IMR-90 (cell line): ENCODE results near the gene FBXW5. TPM values are rescaled to one million over a fixed set of nuclear protein-coding genes. Genes with fewer than 3 reads are reported as not detected.
A peak's percentile ranks its signal among the peaks of the same experiment; 100 is the strongest.

ENCODE experiments used
- ATAC-seq: fragments of 200-7000 bp; cut with Tn5 transposase; 2 replicates; pipeline ENCODE4 v1.9.1; 2020; ENCODE audit warnings: low read depth, mild to moderate bottlenecking, moderate library complexity
- BruUV-seq: library from RNA; stranded (reverse); fragments of 400-500 nt; replicated peaks from 2 replicates; lab custom pipeline; 2021; lab: Mats Ljungman, UMichigan
- CTCF ChIA-PET: fragments of 300-600 bp; formaldehyde crosslinking; extraction: SDS; loops from one replicate; lab custom pipeline; 2021; ENCODE audit warnings: antibody characterized with exemption; lab: Yijun Ruan, JAX
- POLR2A ChIA-PET: fragments of 300-600 bp; sonication (Branson Sonifier 250); formaldehyde crosslinking; loops from one replicate; lab custom pipeline; 2022; ENCODE audit warnings: antibody characterized with exemption; ENCODE audit not compliant: unreplicated experiment; lab: Charles Lee
- DNase-seq: peaks from one replicate; pipeline ENCODE4 v3.0.0; 2013
- H2AFZ ChIP-seq: replicated peaks from 2 replicates; pipeline ENCODE3; 2013; ENCODE audit warnings: low read length, mild to moderate bottlenecking; ENCODE audit not compliant: poor library complexity
- H2AK5ac ChIP-seq: 2 replicates; pipeline ENCODE4 v1.6.1; 2013; ENCODE audit warnings: low read depth, low read length, inconsistent platforms
- H2AK9ac ChIP-seq: replicated peaks from 2 replicates; pipeline ENCODE3; 2013; ENCODE audit warnings: mild to moderate bottlenecking, low read depth, low read length, moderate library complexity; ENCODE audit not compliant: poor library complexity
- H2BK120ac ChIP-seq: 2 replicates; pipeline ENCODE4 v1.6.1; 2013; ENCODE audit warnings: low read depth, low read length, inconsistent platforms
- H2BK15ac ChIP-seq: 3 replicates; pipeline ENCODE4 v1.6.1; 2013; ENCODE audit warnings: low read depth, low read length, inconsistent platforms
- H2BK20ac ChIP-seq: 2 replicates; pipeline ENCODE4 v1.6.1; 2013; ENCODE audit warnings: low read depth, mild to moderate bottlenecking, inconsistent platforms, low read length, moderate library complexity
- H2BK5ac ChIP-seq: 2 replicates; pipeline ENCODE4 v1.6.1; 2013; ENCODE audit warnings: mild to moderate bottlenecking, low read depth, low read length, inconsistent platforms; ENCODE audit not compliant: poor library complexity, severe bottlenecking
- H3K14ac ChIP-seq: replicated peaks from 2 replicates; pipeline ENCODE4 v1.6.1; 2013; ENCODE audit warnings: low read depth, low read length, inconsistent platforms
- H3K18ac ChIP-seq: 2 replicates; pipeline ENCODE4 v1.6.1; 2013; ENCODE audit warnings: low read depth, low read length, control low read depth
- H3K23ac ChIP-seq: 2 replicates; pipeline ENCODE4 v1.6.1; 2013; ENCODE audit warnings: low read depth, low read length, inconsistent platforms
- H3K27ac ChIP-seq: 2 replicates; pipeline ENCODE4 v1.5.1; 2013; ENCODE audit warnings: mild to moderate bottlenecking, control low read depth, low read length; ENCODE audit not compliant: insufficient read depth
- H3K27me3 ChIP-seq: 2 replicates; pipeline ENCODE4 v1.6.1; 2013; ENCODE audit warnings: low read length; ENCODE audit not compliant: control insufficient read depth, insufficient read depth
- H3K36me3 ChIP-seq: 2 replicates; pipeline ENCODE4 v1.6.1; 2013; ENCODE audit warnings: low read length, mixed read lengths; ENCODE audit not compliant: control insufficient read depth, insufficient read depth
- H3K4ac ChIP-seq: 2 replicates; pipeline ENCODE4 v1.6.1; 2013; ENCODE audit warnings: low read depth, low read length, inconsistent platforms
- H3K4me1 ChIP-seq: 2 replicates; pipeline ENCODE4 v1.6.1; 2013; ENCODE audit warnings: low read length, mixed read lengths; ENCODE audit not compliant: control insufficient read depth, insufficient read depth
- H3K4me2 ChIP-seq: 2 replicates; pipeline ENCODE4 v1.6.1; 2013; ENCODE audit warnings: low read depth, mild to moderate bottlenecking, control low read depth, low read length, moderate library complexity
- H3K4me3 ChIP-seq: 2 replicates; pipeline ENCODE4 v1.5.1; 2013; ENCODE audit warnings: low read depth, mild to moderate bottlenecking, control low read depth, low read length, moderate library complexity; ENCODE audit not compliant: insufficient read depth
- H3K56ac ChIP-seq: 2 replicates; pipeline ENCODE4 v1.6.1; 2013; ENCODE audit warnings: low read length, inconsistent platforms; ENCODE audit not compliant: insufficient read depth; ENCODE audit errors: extremely low read depth
- H3K79me1 ChIP-seq, 2 experiments: 2 replicates each; pipeline ENCODE4 v1.6.1; 2013; ENCODE audit warnings: low read length in 2 of 2, inconsistent platforms in 1 of 2, low read depth in 1 of 2
- H3K9ac ChIP-seq: 2 replicates; pipeline ENCODE4 v1.6.1; 2013; ENCODE audit warnings: low read depth, low read length, control low read depth
- H3K9me1 ChIP-seq: 2 replicates; pipeline ENCODE4 v1.6.1; 2013; ENCODE audit warnings: low read length, inconsistent platforms; ENCODE audit not compliant: insufficient read depth
- H3K9me3 ChIP-seq: 2 replicates; pipeline ENCODE4 v1.6.1; 2013; ENCODE audit warnings: low read length; ENCODE audit not compliant: control insufficient read depth, insufficient read depth
- H4K20me1 ChIP-seq: 2 replicates; pipeline ENCODE4 v1.6.1; 2013; ENCODE audit warnings: low read length, inconsistent platforms; ENCODE audit not compliant: insufficient read depth
- H4K5ac ChIP-seq: 2 replicates; pipeline ENCODE4 v1.6.1; 2013; ENCODE audit warnings: mild to moderate bottlenecking, low read depth, low read length, control low read depth
- H4K8ac ChIP-seq, 2 experiments: 2 replicates each; pipeline ENCODE4 v1.6.1; 2013; ENCODE audit warnings: low read depth in 2 of 2, low read length in 2 of 2, control low read depth in 1 of 2, inconsistent platforms in 1 of 2
- H4K91ac ChIP-seq: 2 replicates; pipeline ENCODE4 v1.6.1; 2013; ENCODE audit warnings: low read depth, low read length, inconsistent platforms; ENCODE audit not compliant: insufficient read depth
- ELK1 ChIP-seq: fragments of 150-350 bp; IDR thresholded peaks from 2 replicates; pipeline ENCODE4 v1.6.1; 2016; ENCODE audit warnings: low read depth, mild to moderate bottlenecking, low read length, moderate library complexity, borderline replicate concordance
- POLR2A ChIP-seq: IDR thresholded peaks from 2 replicates; pipeline ENCODE4 v1.6.1; 2012; ENCODE audit warnings: mild to moderate bottlenecking, low read depth, low read length
- USF2 ChIP-seq: fragments of 150-350 bp; IDR thresholded peaks from 2 replicates; pipeline ENCODE4 v1.6.1; 2017; ENCODE audit warnings: mild to moderate bottlenecking, antibody characterized with exemption, low read length, low read depth
- WGBS, 2 experiments: methylation state at CpG; one replicate each; pipeline versions ENCODE4 v1.1.5 to v1.1.7; 2013; ENCODE audit warnings: missing lambda C conversion rate in 2 of 2; ENCODE audit not compliant: insufficient read length in 1 of 2; ENCODE audit errors: extremely low coverage in 2 of 2; 5-methylcytosine and 5-hydroxymethylcytosine counted together
- dilution Hi-C: fragments of 300-500 bp; cut with HindIII; formaldehyde crosslinking; loops from one replicate; pipeline ENCODE4 v1.14.3; 2018; ENCODE audit warnings: low sequenced_read_pairs; ENCODE audit not compliant: unreplicated experiment
- in situ Hi-C: fragments of 300-500 bp; cut with MboI; formaldehyde crosslinking; loops from 3 replicates; pipeline ENCODE4 v1.14.3; 2019; ENCODE audit warnings: low sequenced_read_pairs, inconsistent platforms, mixed read lengths
- intact Hi-C: fragments of 100-400 bp; cut with micrococcal nuclease; formaldehyde crosslinking; loops from 2 replicates; pipeline ENCODE4 v1.10.0; 2022
- polyA plus RNA-seq, 3 experiments: library from polyadenylated mRNA; depleted of rRNA; stranded (reverse); fragments of >200 nt; gene quantifications; 2 replicates each; pipeline ENCODE4 v1.2.3, GENCODE V29; 2012; ENCODE audit warnings: low replicate concordance in 1 of 3
- total RNA-seq: library from RNA; depleted of rRNA; stranded (reverse); fragments of >200 nt; gene quantifications from 2 replicates; pipeline ENCODE4 v1.2.3, GENCODE V29; 2012

The FBXW5 gene
- total and polyA plus RNA-seq, 2 of the 4 experiments (the other 2 are of a cell fraction): 65.1 to 80.2 TPM

GRCh38 chr9:136965771-136966484, 21.4 kb upstream of the FBXW5 start:
- ATAC-seq (no peak), DNase-seq (no peak)
- no peaks in the 10 kb centered on the region for H4K20me1 ChIP-seq
- peak overlapping the region; percentile 78 for H2AFZ ChIP-seq
- no peak overlapping the region for H3K4me3 ChIP-seq
- in situ Hi-C loops: no loop called here
- H3K4me2 ChIP-seq: peak overlapping the region; percentile 70
- H4K8ac ChIP-seq: no peak overlapping the region
- TF ChIP-seq POLR2A (no peak), ELK1 (no peak), USF2 (peak; percentile 78)
- H3K9me1 ChIP-seq: peaks cover 2% of the 10 kb centered on the region; the same call in 1 of the 2 replicates
- no peak overlapping the region for H2BK120ac ChIP-seq
- no peak overlapping the region for H3K9ac ChIP-seq
- POLR2A ChIA-PET: interaction anchor here (0.6 kb wide), 1 partner anchor 113 kb away, joined by 3 read pairs; no protein-coding TSS in a partner anchor
- no peak overlapping the region for H3K23ac ChIP-seq
- no peak overlapping the region for H4K91ac ChIP-seq
- peaks cover 17% of the 10 kb centered on the region for H3K27me3 ChIP-seq
- dilution Hi-C loops: no loop called here
- CTCF ChIA-PET: no interaction called here
- intact Hi-C loops: no loop called here
- 11% methylated on average over 5 of the region's 23 CpGs; no CpG with 5 or more reads in 1 of the 2 experiments for WGBS, 2 experiments
- no peak overlapping the region for H2AK5ac ChIP-seq
- H3K4me1 ChIP-seq: no peaks in the 10 kb centered on the region
- no peak overlapping the region for H3K14ac ChIP-seq
- no peaks in the 10 kb centered on the region for H3K9me3 ChIP-seq
- no peak overlapping the region for H3K4ac ChIP-seq
- peak overlapping the region; percentile 13 for H2AK9ac ChIP-seq
- no peak overlapping the region for H2BK20ac ChIP-seq
- no peak overlapping the region for H3K56ac ChIP-seq
- no peaks in the 10 kb centered on the region for H3K36me3 ChIP-seq
- H4K5ac ChIP-seq: no peak overlapping the region
- no peak overlapping the region for H2BK5ac ChIP-seq
- no peaks in the 10 kb centered on the region for H3K79me1 ChIP-seq
- no peak overlapping the region for H3K27ac ChIP-seq
- no peak overlapping the region for H2BK15ac ChIP-seq
- no TSS peak for BruUV-seq
- H3K18ac ChIP-seq: no peak overlapping the region
